GM20000 (cell line): Measurements from ENCODE around the gene NRP1.

Experiments
- DNase-seq: peaks from one replicate; pipeline ENCODE4 v3.0.0; 2012; ENCODE audit warnings: low spot score
- TF ChIP-seq, protein P1 (sequence below): IDR thresholded peaks from 2 replicates; pipeline ENCODE4 v1.5.1; 2012; ENCODE audit warnings: mild to moderate bottlenecking, control low read depth; ENCODE audit errors: extremely low read depth, missing control alignments

Gene NRP1

DNA sequence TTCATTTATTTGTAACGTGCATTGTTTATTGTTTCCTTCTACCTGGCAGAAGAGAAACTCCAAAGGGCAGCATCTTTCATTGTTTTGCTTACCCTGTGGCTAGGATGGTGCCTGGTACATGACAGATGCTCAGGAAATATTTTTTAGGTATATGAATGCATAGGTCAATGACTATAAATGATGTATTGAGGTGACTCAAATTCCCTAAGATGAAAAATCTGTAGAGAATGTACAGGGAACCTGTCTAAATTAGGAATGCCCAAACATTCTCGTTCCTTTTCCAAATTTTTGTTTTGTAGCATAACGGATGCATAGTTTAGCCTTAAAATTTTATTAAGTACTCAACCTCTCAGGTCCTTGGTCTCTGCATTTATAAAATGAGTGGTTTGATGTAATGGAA is 71.6 kb downstream of the NRP1 start:
- no peak for DNase-seq

DNA sequence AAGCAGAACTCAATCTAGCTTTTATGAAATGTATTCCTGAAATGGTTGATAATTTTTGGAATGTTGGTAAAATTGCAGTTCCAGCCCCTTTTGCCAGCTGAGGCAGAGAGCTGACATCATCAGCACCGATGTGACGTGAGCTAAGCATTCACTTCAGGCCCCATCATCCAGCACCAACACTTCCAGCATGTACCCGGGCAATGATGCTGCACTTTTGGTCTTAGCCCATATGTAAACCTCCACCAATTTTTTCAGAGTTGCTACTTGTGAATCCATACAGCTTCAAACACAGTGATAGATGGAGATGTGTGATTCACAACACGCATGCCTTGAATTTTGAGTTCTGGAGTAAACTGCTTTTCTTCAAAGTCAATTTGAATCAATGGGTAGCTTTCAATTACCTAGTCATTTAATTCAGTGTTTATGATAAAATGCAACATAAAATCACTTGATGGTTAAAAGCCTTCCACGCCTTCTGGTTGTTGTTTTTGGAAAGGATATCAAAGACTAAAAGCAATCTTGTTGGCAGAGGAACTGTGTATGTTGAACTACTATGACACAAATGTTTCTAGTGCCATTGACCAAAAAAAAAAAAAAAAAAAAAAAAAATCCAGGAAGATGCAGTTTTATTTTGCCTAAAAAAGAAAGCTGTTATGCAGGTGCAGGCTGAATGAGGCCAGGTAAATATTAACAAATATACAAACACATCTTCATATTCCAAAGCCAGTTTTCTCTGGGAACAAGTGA is 73.9 kb downstream of the NRP1 start:
- DNase-seq = no peak
- TF ChIP-seq, protein P1, sequence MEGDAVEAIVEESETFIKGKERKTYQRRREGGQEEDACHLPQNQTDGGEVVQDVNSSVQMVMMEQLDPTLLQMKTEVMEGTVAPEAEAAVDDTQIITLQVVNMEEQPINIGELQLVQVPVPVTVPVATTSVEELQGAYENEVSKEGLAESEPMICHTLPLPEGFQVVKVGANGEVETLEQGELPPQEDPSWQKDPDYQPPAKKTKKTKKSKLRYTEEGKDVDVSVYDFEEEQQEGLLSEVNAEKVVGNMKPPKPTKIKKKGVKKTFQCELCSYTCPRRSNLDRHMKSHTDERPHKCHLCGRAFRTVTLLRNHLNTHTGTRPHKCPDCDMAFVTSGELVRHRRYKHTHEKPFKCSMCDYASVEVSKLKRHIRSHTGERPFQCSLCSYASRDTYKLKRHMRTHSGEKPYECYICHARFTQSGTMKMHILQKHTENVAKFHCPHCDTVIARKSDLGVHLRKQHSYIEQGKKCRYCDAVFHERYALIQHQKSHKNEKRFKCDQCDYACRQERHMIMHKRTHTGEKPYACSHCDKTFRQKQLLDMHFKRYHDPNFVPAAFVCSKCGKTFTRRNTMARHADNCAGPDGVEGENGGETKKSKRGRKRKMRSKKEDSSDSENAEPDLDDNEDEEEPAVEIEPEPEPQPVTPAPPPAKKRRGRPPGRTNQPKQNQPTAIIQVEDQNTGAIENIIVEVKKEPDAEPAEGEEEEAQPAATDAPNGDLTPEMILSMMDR = no peak

More for the DNA sequence above, 71.6 kb downstream of the NRP1 start:
- TF ChIP-seq, protein P1 = no peak

DNA sequence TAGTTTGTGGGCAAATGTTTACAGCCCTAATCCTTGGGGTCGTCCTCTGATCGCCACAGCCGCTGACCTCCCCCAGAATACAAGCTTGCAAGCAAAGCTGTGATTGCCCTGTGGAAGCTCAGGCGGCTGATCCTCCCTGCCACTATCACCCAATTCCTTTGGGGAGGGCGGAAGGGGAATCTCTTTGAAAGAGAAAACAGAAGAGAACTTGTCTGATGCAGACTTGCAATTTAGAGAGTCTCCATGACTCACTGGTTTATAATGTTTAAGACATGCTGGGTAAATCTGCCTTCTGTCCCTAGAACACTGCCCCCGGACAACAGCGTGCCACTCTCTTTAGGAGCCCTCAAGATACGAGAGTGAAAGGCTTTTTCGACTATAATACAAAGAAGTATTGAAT is 75.5 kb downstream of the NRP1 start:
- TF ChIP-seq, protein P1 = no peak
- DNase-seq = no peak

DNA sequence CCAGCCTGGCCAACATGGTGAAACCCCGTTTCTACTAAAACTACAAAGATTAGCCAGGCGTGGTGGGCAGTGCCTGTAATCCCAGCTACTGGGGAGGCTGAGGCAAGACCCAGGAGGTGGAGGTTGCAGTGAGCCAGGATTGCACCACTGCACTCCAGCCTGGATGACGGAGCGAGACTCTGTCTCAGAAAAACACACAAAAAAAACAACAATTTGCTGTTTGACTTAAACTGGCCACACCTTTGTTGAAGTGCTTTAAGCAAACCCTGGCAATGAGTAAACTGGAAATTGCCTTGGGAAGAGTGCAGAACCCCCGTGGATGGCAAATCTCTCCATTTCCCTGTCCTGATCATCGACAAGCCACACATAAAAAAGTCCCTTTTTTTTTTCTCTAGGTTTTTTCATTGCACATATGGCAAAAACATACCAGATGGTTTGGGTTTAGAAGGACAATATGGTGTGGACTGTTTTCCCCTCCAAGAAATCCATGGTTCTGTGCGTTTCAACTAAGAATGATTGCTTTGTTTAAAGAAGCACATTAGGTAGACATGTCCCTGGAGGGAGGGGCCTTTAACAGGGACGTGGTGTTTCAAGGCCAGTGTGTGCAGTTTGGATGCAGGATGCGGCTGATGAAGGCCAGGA is 76.9 kb downstream of the NRP1 start:
- TF ChIP-seq, protein P1 = no peak
- DNase-seq = no peak

DNA sequence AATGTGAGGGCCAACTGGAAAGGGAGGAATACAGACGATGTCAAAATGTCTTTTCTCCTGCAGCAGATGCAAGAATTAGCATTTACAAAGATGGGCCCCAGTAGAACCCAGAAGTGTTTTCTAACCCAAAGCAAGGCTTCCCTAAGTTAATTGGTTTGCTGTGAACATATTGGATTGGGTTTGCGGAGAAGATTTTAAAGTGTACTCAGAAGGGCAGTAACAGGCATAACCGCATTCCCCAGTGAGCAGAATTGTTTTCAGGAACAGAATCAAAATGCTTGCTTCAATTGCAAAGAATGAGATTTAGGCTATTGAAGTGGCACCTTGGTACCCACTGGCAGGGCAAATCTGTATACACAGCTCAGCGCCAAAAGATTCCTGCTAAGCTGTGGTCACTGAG is 78.0 kb downstream of the NRP1 start:
- TF ChIP-seq, protein P1 = no peak
- DNase-seq = no peak

DNA sequence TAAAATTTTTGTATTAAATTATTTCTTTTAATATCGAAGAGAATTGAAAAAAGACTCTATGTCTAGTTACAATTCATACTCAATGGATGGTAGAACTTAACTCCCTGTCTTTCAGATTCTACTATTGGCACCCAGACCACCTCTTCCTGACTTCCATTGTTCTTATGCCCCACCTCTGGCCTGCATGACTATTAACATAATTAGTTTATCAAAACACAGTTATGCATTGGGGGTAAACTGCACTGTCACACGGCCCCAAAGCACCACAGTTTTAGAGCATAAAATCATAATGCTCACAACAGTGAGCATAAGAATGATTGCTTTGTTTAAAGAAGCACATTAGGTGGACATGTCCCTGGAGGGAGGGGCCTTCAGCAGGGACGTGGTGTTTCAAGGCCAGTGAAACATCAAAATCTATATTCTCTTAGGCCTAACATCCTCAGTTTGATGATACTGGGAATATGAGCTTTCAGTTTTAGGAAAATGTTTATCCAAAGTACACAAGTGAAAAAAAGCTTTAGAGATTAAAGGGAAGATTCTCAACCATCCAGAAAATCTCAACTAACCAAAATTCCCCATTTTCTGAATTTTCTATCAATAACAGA is 79.8 kb downstream of the NRP1 start:
- DNase-seq = no peak
- TF ChIP-seq, protein P1 = no peak

DNA sequence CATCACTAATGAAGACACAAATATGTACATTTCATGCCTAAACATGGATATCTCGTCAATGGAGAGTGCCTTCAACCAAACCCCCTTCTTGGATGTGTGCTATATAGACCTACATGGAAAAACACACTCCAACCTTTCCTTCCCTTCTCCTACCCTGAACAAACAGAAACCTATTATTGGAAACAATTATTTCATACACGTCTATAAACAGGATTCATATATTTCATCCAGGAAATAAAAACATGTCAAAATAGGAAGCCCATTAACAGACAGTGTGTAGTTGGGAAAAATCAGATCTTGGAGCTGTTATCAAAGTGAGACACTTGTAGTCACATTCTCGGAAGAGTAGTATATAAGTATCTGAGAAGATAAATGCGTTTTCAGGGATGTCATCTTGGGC is 81.1 kb downstream of the NRP1 start:
- DNase-seq = no peak
- TF ChIP-seq, protein P1 = no peak
